OCI-M1 (cell line): ENCODE data around the gene SYT4.

Experiments
- DNase-seq: peaks from one replicate; lab custom pipeline; 2025; lab: John Stamatoyannopoulos, UW

Gene SYT4

DNA sequence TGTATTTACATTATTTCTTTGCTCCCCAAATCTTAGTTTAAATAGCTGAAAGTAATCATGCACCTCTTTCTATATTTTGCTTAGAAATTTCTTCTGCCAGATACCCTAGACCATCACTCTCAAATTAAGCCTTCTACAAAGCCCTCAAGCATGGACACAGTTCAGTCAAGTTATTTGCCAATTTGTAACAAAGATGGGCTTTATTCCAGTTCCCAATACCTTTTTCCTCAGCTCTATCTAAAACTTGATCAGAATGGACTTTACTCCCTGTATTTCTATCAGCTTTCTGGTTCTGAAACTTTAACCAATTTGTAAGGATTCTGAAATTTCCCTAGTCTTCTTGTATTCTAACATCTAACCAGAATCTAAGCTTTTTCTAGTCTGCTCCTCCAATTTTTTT is 56.6 kb downstream of the SYT4 start:
- no peak for DNase-seq
